Measurements from ENCODE around the gene CANX. TPM values are rescaled to one million over a fixed set of nuclear protein-coding genes. Genes with fewer than 3 reads are reported as not detected.
A peak's percentile ranks its signal among the peaks of the same experiment; 100 is the strongest.

CANX gene
- total and polyA plus RNA-seq, 9 of the 15 experiments (the other 6 are each of a cell fraction or from before 2014, with no cell fraction given) = 155 to 893 (median 589) TPM

- 0 out of 2 replicates have a peak, but pooled peaks have one; percentile 46 for TF ChIP-seq ATF4 (CRISPR knock-in tag; IDR thresholded peaks at IDR 0.05)
- no peak for TF ChIP-seq CEBPB (tag; IDR thresholded peaks at IDR 0.05)
- peak; percentile 88 for TF ChIP-seq BACH1 (tag; IDR thresholded peaks at IDR 0.05)
- TF ChIP-seq ZNF445 (CRISPR knock-in tag; IDR thresholded peaks at IDR 0.05; ENCODE audit: low read depth) = no peak
- peak; percentile 41; the same call in 1 of the 2 replicates for TF ChIP-seq BCOR (IDR thresholded peaks at IDR 0.05)
- TF ChIP-seq CHCHD3 (CRISPR knock-in tag; IDR thresholded peaks at IDR 0.05) = no peak
- TF ChIP-seq, protein P1, sequence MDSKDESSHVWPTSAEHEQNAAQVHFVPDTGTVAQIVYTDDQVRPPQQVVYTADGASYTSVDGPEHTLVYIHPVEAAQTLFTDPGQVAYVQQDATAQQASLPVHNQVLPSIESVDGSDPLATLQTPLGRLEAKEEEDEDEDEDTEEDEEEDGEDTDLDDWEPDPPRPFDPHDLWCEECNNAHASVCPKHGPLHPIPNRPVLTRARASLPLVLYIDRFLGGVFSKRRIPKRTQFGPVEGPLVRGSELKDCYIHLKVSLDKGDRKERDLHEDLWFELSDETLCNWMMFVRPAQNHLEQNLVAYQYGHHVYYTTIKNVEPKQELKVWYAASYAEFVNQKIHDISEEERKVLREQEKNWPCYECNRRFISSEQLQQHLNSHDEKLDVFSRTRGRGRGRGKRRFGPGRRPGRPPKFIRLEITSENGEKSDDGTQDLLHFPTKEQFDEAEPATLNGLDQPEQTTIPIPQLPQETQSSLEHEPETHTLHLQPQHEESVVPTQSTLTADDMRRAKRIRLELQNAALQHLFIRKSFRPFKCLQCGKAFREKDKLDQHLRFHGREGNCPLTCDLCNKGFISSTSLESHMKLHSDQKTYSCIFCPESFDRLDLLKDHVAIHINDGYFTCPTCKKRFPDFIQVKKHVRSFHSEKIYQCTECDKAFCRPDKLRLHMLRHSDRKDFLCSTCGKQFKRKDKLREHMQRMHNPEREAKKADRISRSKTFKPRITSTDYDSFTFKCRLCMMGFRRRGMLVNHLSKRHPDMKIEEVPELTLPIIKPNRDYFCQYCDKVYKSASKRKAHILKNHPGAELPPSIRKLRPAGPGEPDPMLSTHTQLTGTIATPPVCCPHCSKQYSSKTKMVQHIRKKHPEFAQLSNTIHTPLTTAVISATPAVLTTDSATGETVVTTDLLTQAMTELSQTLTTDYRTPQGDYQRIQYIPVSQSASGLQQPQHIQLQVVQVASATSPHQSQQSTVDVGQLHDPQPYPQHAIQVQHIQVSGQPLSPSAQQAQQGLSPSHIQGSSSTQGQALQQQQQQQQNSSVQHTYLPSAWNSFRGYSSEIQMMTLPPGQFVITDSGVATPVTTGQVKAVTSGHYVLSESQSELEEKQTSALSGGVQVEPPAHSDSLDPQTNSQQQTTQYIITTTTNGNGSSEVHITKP (IDR thresholded peaks at IDR 0.05; ENCODE audit: partially characterized antibody) = peak; percentile 84
- TF ChIP-seq BRD4 (IDR thresholded peaks at IDR 0.05) = peak; percentile 93; the same call in 1 of the 2 replicates
- TF ChIP-seq PHTF2 (CRISPR knock-in tag; IDR thresholded peaks at IDR 0.05) = no peak
- peak; percentile 73 for TF ChIP-seq NFIC (IDR thresholded peaks at IDR 0.05)
- TF ChIP-seq ZNF146 (CRISPR knock-in tag; IDR thresholded peaks at IDR 0.05; ENCODE audit: unreplicated experiment) = no peak
- TF ChIP-seq, protein P2, sequence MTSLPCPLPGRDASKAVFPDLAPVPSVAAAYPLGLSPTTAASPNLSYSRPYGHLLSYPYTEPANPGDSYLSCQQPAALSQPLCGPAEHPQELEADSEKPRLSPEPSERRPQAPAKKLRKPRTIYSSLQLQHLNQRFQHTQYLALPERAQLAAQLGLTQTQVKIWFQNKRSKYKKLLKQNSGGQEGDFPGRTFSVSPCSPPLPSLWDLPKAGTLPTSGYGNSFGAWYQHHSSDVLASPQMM (CRISPR knock-in tag; IDR thresholded peaks at IDR 0.05) = no peak
- 0 out of 2 replicates have a peak, but pooled peaks have one; percentile 15 for TF ChIP-seq TOE1 (IDR thresholded peaks at IDR 0.05; ENCODE audit: borderline replicate concordance)
- no peak for TF ChIP-seq TOE1 (CRISPR knock-in tag; IDR thresholded peaks at IDR 0.05; ENCODE audit: borderline replicate concordance, low read depth)
- TF ChIP-seq, protein P3, sequence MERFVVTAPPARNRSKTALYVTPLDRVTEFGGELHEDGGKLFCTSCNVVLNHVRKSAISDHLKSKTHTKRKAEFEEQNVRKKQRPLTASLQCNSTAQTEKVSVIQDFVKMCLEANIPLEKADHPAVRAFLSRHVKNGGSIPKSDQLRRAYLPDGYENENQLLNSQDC (CRISPR knock-in tag; IDR thresholded peaks at IDR 0.05) = no peak
- no peak for TF ChIP-seq MYBL2 (IDR thresholded peaks at IDR 0.05; ENCODE audit: low read depth)
- no peak for TF ChIP-seq MYBL2 (CRISPR knock-in tag; IDR thresholded peaks at IDR 0.05; ENCODE audit: borderline replicate concordance)
- 0 out of 2 replicates have a peak, but pooled peaks have one; percentile 5 for TF ChIP-seq ZSCAN32 (CRISPR knock-in tag; IDR thresholded peaks at IDR 0.05)
- TF ChIP-seq ZNF512 (tag; IDR thresholded peaks at IDR 0.05) = no peak
- no peak for TF ChIP-seq ZFP30 (CRISPR knock-in tag; IDR thresholded peaks at IDR 0.05; ENCODE audit: borderline replicate concordance)
Observed at GRCh38 chr5:179697993-179698934, 503 bp upstream of the CANX start (continued).
